HEK293 (cell line): ENCODE measurements around the gene FTSJ1.

ENCODE experiments used
- FEZF1 ChIP-seq: fragments of 450-650 bp; formaldehyde crosslinking; IDR thresholded peaks from 2 replicates; pipeline ENCODE4 v1.5.1; 2016; ENCODE audit warnings: missing biosample characterization, missing genetic modification characterization
- HOXA7 ChIP-seq: sonication (generic); formaldehyde crosslinking; IDR thresholded peaks from 2 replicates; pipeline ENCODE4 v1.8.1; 2022; ENCODE audit warnings: missing genetic modification reagents, borderline replicate concordance
- KLF7 ChIP-seq: fragments of 450-650 bp; formaldehyde crosslinking; IDR thresholded peaks from 2 replicates; pipeline ENCODE4 v1.5.1; 2016; ENCODE audit warnings: missing biosample characterization, missing genetic modification characterization, borderline replicate concordance
- KLF8 ChIP-seq: fragments of 450-650 bp; formaldehyde crosslinking; IDR thresholded peaks from 2 replicates; pipeline ENCODE4 v1.5.1; 2016; ENCODE audit warnings: missing biosample characterization, missing genetic modification characterization
- MZF1 ChIP-seq: fragments of 450-650 bp; formaldehyde crosslinking; IDR thresholded peaks from 2 replicates; pipeline ENCODE4 v1.5.1; 2017; ENCODE audit warnings: missing biosample characterization, missing genetic modification characterization, borderline replicate concordance
- SETDB1 ChIP-seq: IDR thresholded peaks from one replicate; pipeline ENCODE4 v1.6.1; 2017; ENCODE audit warnings: mild to moderate bottlenecking, low read length, moderate library complexity, mixed read lengths; ENCODE audit not compliant: insufficient read length
- TCF7L2 ChIP-seq: IDR thresholded peaks from 2 replicates; pipeline ENCODE4 v1.6.1; 2011; ENCODE audit warnings: low read depth, mild to moderate bottlenecking, inconsistent platforms, low read length, moderate library complexity, borderline replicate concordance
- YY2 ChIP-seq: fragments of 450-650 bp; formaldehyde crosslinking; IDR thresholded peaks from 2 replicates; pipeline ENCODE4 v1.5.1; 2016; ENCODE audit warnings: missing biosample characterization, missing genetic modification characterization
- ZBTB21 ChIP-seq: fragments of 450-650 bp; formaldehyde crosslinking; IDR thresholded peaks from 2 replicates; pipeline ENCODE4 v1.5.1; 2017; ENCODE audit warnings: missing biosample characterization, missing genetic modification characterization
- ZBTB48 ChIP-seq: fragments of 450-650 bp; formaldehyde crosslinking; IDR thresholded peaks from 2 replicates; pipeline ENCODE4 v1.5.1; 2016; ENCODE audit warnings: missing biosample characterization, missing genetic modification characterization
- ZBTB8A ChIP-seq: fragments of 450-650 bp; formaldehyde crosslinking; IDR thresholded peaks from 2 replicates; pipeline ENCODE4 v1.5.1; 2016; ENCODE audit warnings: missing biosample characterization, missing genetic modification characterization
- ZFHX2 ChIP-seq: fragments of 450-650 bp; formaldehyde crosslinking; conservative IDR thresholded peaks from 2 replicates; pipeline ENCODE4 v1.5.1; 2016; ENCODE audit warnings: missing biosample characterization, missing genetic modification characterization
- ZFP37 ChIP-seq: fragments of 450-650 bp; formaldehyde crosslinking; IDR thresholded peaks from 2 replicates; pipeline ENCODE4 v1.5.1; 2016; ENCODE audit warnings: missing biosample characterization, missing genetic modification characterization
- ZNF10 ChIP-seq: fragments of 450-650 bp; formaldehyde crosslinking; IDR thresholded peaks from 2 replicates; pipeline ENCODE4 v1.5.1; 2017; ENCODE audit warnings: missing biosample characterization, missing genetic modification characterization
- ZNF214 ChIP-seq: fragments of 450-650 bp; formaldehyde crosslinking; IDR thresholded peaks from 2 replicates; pipeline ENCODE4 v1.5.1; 2017; ENCODE audit warnings: missing biosample characterization, mild to moderate bottlenecking, missing genetic modification characterization, borderline replicate concordance
- ZNF221 ChIP-seq: fragments of 450-650 bp; formaldehyde crosslinking; IDR thresholded peaks from 2 replicates; pipeline ENCODE4 v1.5.1; 2017; ENCODE audit warnings: missing biosample characterization, missing genetic modification characterization, borderline replicate concordance
- ZNF324 ChIP-seq: fragments of 450-650 bp; formaldehyde crosslinking; IDR thresholded peaks from 2 replicates; pipeline ENCODE4 v1.5.1; 2016; ENCODE audit warnings: missing biosample characterization, missing genetic modification characterization
- ZNF426 ChIP-seq: fragments of 450-650 bp; formaldehyde crosslinking; IDR thresholded peaks from 2 replicates; pipeline ENCODE4 v1.5.1; 2017; ENCODE audit warnings: missing biosample characterization, missing genetic modification characterization, mild to moderate bottlenecking, inconsistent platforms, moderate library complexity
- ZNF501 ChIP-seq: fragments of 450-650 bp; formaldehyde crosslinking; IDR thresholded peaks from 2 replicates; pipeline ENCODE4 v1.5.1; 2016; ENCODE audit warnings: missing biosample characterization, missing genetic modification characterization
- ZNF549 ChIP-seq: fragments of 450-650 bp; IDR thresholded peaks from 2 replicates; pipeline ENCODE4 v1.5.1; 2018; ENCODE audit warnings: missing biosample characterization, missing genetic modification characterization, mild to moderate bottlenecking, inconsistent platforms, moderate library complexity
- ZNF747 ChIP-seq: fragments of 450-650 bp; formaldehyde crosslinking; IDR thresholded peaks from 2 replicates; pipeline ENCODE4 v1.5.1; 2016; ENCODE audit warnings: missing biosample characterization, missing genetic modification characterization
- ZNF837 ChIP-seq: fragments of 450-650 bp; formaldehyde crosslinking; IDR thresholded peaks from 2 replicates; pipeline ENCODE4 v1.5.1; 2016; ENCODE audit warnings: missing biosample characterization, missing genetic modification characterization
- TF ChIP-seq, protein P1 (sequence below): fragments of 450-650 bp; formaldehyde crosslinking; IDR thresholded peaks from 2 replicates; pipeline ENCODE4 v1.5.1; 2016; ENCODE audit warnings: missing biosample characterization, missing genetic modification characterization
- TF ChIP-seq, protein P2 (sequence below): fragments of 450-650 bp; formaldehyde crosslinking; IDR thresholded peaks from 2 replicates; pipeline ENCODE4 v1.5.1; 2016; ENCODE audit warnings: missing biosample characterization, missing genetic modification characterization, borderline replicate concordance
- TF ChIP-seq, protein P3 (sequence below): fragments of 450-650 bp; formaldehyde crosslinking; IDR thresholded peaks from 2 replicates; pipeline ENCODE4 v1.5.1; 2016; ENCODE audit warnings: missing biosample characterization, missing genetic modification characterization
- TF ChIP-seq, protein P4 (sequence below): fragments of 450-650 bp; formaldehyde crosslinking; IDR thresholded peaks from 2 replicates; pipeline ENCODE4 v1.5.1; 2016; ENCODE audit warnings: missing biosample characterization, missing genetic modification characterization
- TF ChIP-seq, protein P5 (sequence below): fragments of 450-650 bp; formaldehyde crosslinking; IDR thresholded peaks from 2 replicates; pipeline ENCODE4; 2016; ENCODE audit warnings: missing biosample characterization, missing genetic modification characterization

Gene FTSJ1

DNA sequence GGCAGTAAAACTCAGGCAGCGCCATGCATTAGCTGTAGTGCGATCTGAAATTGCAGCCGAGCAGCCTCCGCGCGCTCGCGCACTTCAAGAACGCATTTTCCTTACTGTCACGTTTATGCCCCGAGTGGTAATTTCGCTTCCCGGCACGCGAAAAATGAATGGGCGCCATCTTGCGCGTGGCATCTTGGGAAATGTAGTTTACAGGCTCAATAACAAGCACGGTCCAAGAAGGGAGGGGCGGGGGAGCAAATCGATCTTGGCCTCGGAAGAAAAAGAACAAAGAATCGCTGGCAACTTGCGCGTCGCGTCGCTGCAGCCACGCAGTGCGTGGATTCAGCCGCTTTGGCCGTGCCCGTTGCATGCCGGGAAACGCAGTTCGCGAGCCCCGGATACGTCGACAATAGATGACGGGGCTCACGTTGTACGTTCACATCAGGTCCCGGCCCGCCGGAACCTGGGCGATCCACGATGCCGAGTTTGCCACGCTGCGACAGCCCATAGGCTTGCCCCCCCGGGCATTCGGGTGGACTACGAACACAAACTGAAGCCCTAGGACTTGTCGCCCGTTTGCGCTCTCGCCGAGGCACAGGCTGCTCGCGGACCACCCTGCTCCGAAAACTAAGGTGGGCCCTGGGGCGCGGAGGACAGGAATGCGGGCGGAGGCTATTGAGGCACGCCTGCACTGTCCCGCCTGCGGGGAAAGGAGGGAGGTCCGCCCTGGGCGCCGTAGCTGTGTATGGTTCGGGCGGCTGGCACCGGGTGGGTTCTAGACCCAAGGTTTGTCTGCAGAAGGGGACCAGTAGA is at the start of gene FTSJ1 (continued):
- TF ChIP-seq, protein P1, sequence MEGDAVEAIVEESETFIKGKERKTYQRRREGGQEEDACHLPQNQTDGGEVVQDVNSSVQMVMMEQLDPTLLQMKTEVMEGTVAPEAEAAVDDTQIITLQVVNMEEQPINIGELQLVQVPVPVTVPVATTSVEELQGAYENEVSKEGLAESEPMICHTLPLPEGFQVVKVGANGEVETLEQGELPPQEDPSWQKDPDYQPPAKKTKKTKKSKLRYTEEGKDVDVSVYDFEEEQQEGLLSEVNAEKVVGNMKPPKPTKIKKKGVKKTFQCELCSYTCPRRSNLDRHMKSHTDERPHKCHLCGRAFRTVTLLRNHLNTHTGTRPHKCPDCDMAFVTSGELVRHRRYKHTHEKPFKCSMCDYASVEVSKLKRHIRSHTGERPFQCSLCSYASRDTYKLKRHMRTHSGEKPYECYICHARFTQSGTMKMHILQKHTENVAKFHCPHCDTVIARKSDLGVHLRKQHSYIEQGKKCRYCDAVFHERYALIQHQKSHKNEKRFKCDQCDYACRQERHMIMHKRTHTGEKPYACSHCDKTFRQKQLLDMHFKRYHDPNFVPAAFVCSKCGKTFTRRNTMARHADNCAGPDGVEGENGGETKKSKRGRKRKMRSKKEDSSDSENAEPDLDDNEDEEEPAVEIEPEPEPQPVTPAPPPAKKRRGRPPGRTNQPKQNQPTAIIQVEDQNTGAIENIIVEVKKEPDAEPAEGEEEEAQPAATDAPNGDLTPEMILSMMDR (tag by site-specific recombination) = no peak; the same call in 1 of the 2 replicates
- TF ChIP-seq ZNF214 (tag by site-specific recombination) = no peak
- no peak; the same call in none of the 2 replicates for TF ChIP-seq ZNF501 (tag by site-specific recombination)
- TF ChIP-seq ZNF221 = no peak
- TF ChIP-seq ZNF324 (tag by site-specific recombination) = no peak; the same call in 1 of the 2 replicates
- TF ChIP-seq ZNF10 (tag by site-specific recombination) = 0 out of 2 replicates have a peak, but pooled peaks have one; percentile 35
- TF ChIP-seq SETDB1 = no peak
- TF ChIP-seq, protein P2, sequence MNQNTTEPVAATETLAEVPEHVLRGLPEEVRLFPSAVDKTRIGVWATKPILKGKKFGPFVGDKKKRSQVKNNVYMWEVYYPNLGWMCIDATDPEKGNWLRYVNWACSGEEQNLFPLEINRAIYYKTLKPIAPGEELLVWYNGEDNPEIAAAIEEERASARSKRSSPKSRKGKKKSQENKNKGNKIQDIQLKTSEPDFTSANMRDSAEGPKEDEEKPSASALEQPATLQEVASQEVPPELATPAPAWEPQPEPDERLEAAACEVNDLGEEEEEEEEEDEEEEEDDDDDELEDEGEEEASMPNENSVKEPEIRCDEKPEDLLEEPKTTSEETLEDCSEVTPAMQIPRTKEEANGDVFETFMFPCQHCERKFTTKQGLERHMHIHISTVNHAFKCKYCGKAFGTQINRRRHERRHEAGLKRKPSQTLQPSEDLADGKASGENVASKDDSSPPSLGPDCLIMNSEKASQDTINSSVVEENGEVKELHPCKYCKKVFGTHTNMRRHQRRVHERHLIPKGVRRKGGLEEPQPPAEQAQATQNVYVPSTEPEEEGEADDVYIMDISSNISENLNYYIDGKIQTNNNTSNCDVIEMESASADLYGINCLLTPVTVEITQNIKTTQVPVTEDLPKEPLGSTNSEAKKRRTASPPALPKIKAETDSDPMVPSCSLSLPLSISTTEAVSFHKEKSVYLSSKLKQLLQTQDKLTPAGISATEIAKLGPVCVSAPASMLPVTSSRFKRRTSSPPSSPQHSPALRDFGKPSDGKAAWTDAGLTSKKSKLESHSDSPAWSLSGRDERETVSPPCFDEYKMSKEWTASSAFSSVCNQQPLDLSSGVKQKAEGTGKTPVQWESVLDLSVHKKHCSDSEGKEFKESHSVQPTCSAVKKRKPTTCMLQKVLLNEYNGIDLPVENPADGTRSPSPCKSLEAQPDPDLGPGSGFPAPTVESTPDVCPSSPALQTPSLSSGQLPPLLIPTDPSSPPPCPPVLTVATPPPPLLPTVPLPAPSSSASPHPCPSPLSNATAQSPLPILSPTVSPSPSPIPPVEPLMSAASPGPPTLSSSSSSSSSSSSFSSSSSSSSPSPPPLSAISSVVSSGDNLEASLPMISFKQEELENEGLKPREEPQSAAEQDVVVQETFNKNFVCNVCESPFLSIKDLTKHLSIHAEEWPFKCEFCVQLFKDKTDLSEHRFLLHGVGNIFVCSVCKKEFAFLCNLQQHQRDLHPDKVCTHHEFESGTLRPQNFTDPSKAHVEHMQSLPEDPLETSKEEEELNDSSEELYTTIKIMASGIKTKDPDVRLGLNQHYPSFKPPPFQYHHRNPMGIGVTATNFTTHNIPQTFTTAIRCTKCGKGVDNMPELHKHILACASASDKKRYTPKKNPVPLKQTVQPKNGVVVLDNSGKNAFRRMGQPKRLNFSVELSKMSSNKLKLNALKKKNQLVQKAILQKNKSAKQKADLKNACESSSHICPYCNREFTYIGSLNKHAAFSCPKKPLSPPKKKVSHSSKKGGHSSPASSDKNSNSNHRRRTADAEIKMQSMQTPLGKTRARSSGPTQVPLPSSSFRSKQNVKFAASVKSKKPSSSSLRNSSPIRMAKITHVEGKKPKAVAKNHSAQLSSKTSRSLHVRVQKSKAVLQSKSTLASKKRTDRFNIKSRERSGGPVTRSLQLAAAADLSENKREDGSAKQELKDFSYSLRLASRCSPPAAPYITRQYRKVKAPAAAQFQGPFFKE (tag by site-specific recombination) = no peak
- TF ChIP-seq, protein P3, sequence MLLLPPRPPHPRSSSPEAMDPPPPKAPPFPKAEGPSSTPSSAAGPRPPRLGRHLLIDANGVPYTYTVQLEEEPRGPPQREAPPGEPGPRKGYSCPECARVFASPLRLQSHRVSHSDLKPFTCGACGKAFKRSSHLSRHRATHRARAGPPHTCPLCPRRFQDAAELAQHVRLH (tag by site-specific recombination) = no peak
- TF ChIP-seq ZNF837 (tag by site-specific recombination) = no peak
- TF ChIP-seq ZNF426 (tag by site-specific recombination) = no peak
- peak; percentile 46; the same call in 1 of the 2 replicates for TF ChIP-seq ZBTB21 (tag by site-specific recombination)
- TF ChIP-seq FEZF1 (tag by site-specific recombination) = no peak
- TF ChIP-seq, protein P4, sequence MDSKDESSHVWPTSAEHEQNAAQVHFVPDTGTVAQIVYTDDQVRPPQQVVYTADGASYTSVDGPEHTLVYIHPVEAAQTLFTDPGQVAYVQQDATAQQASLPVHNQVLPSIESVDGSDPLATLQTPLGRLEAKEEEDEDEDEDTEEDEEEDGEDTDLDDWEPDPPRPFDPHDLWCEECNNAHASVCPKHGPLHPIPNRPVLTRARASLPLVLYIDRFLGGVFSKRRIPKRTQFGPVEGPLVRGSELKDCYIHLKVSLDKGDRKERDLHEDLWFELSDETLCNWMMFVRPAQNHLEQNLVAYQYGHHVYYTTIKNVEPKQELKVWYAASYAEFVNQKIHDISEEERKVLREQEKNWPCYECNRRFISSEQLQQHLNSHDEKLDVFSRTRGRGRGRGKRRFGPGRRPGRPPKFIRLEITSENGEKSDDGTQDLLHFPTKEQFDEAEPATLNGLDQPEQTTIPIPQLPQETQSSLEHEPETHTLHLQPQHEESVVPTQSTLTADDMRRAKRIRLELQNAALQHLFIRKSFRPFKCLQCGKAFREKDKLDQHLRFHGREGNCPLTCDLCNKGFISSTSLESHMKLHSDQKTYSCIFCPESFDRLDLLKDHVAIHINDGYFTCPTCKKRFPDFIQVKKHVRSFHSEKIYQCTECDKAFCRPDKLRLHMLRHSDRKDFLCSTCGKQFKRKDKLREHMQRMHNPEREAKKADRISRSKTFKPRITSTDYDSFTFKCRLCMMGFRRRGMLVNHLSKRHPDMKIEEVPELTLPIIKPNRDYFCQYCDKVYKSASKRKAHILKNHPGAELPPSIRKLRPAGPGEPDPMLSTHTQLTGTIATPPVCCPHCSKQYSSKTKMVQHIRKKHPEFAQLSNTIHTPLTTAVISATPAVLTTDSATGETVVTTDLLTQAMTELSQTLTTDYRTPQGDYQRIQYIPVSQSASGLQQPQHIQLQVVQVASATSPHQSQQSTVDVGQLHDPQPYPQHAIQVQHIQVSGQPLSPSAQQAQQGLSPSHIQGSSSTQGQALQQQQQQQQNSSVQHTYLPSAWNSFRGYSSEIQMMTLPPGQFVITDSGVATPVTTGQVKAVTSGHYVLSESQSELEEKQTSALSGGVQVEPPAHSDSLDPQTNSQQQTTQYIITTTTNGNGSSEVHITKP = peak; percentile 89
- no peak for TF ChIP-seq HOXA7
- no peak for TF ChIP-seq TCF7L2
- TF ChIP-seq, protein P5, sequence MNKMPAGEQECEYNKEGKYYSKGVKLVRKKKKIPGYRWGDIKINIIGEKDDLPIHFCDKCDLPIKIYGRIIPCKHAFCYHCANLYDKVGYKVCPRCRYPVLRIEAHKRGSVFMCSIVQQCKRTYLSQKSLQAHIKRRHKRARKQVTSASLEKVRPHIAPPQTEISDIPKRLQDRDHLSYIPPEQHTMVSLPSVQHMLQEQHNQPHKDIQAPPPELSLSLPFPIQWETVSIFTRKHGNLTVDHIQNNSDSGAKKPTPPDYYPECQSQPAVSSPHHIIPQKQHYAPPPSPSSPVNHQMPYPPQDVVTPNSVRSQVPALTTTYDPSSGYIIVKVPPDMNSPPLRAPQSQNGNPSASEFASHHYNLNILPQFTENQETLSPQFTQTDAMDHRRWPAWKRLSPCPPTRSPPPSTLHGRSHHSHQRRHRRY (tag by site-specific recombination) = no peak
- no peak for TF ChIP-seq ZNF747
- TF ChIP-seq ZFHX2 (tag by site-specific recombination) = no peak
- no peak for TF ChIP-seq ZFP37 (tag by site-specific recombination)
- peak; percentile 16; the same call in 1 of the 2 replicates for TF ChIP-seq KLF8 (tag by site-specific recombination)
- peak; percentile 72; the same call in 1 of the 2 replicates for TF ChIP-seq YY2 (tag by site-specific recombination)
- no peak for TF ChIP-seq KLF7 (tag by site-specific recombination)
- TF ChIP-seq ZBTB48 (tag by site-specific recombination) = 0 out of 2 replicates have a peak, but pooled peaks have one; percentile 16
- no peak for TF ChIP-seq MZF1 (tag by site-specific recombination)
- TF ChIP-seq ZBTB8A (tag by site-specific recombination) = 0 out of 2 replicates have a peak, but pooled peaks have one; percentile 28
- no peak for TF ChIP-seq ZNF549
